ENCODE data around the gene HSPB7. TPM values are rescaled to one million over a fixed set of nuclear protein-coding genes. Genes with fewer than 3 reads are reported as not detected.
A peak's percentile ranks its signal among the peaks of the same experiment; 100 is the strongest.

Gene HSPB7
- total RNA-seq, 1 experiment from 2014 or later: not detected

DNA sequence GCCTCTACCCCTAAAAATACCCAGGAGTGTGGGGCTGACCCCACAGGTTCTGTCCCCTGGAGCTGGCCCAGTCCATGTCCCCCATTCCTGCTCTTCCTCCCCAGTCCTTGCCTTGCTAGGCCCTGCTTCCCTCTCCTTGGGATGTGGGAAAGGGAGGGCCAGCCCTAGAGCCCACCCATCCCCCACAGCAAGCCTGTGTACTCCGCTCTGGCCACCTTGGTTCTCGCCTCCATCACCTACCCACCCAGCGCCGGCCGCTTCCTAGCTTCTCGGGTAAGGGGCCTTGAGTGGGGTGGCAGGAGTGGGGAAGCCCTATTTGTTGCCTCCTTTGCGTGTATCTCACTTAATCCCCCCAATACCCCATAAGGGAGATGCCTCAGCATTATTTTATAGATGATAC lies 32.5 kb upstream of the HSPB7 start:
- intact Hi-C loops (cut with micrococcal nuclease; ENCODE audit: unreplicated experiment): no loop called here
- Mint-ChIP-seq H3K36me3 (ENCODE audit: insufficient read depth, unreplicated experiment) (peaks cover 4% of the 10 kb centered on the region), H3K4me3 (ENCODE audit: low read depth, unreplicated experiment) (no peak overlapping the region), H3K27ac (ENCODE audit: unreplicated experiment) (no peak overlapping the region), H3K27me3 (ENCODE audit: unreplicated experiment) (no peaks in the 10 kb centered on the region), H3K4me1 (ENCODE audit: low read depth, unreplicated experiment) (no peaks in the 10 kb centered on the region), H3K9me3 (ENCODE audit: low read depth, unreplicated experiment) (no peaks in the 10 kb centered on the region)
- no peak for DNase-seq
- no TSS peak for BruUV-seq (replicated peaks)
- CTCF ChIA-PET: interaction anchor here (0.5 kb wide), 1 partner anchor 294 kb away, joined by 3 read pairs; no protein-coding TSS in a partner anchor
- no peak for TF ChIP-seq CTCF (IDR thresholded peaks at IDR 0.05; ENCODE audit: unreplicated experiment)

- BruUV-seq (replicated peaks): no TSS peak
- Mint-ChIP-seq H3K4me1 (ENCODE audit: low read depth, unreplicated experiment) (no peaks in the 10 kb centered on the region), H3K9me3 (ENCODE audit: low read depth, unreplicated experiment) (no peaks in the 10 kb centered on the region), H3K4me3 (ENCODE audit: low read depth, unreplicated experiment) (peak overlapping the region; percentile 65), H3K27ac (ENCODE audit: unreplicated experiment) (no peak overlapping the region), H3K36me3 (ENCODE audit: insufficient read depth, unreplicated experiment) (peaks cover 4% of the 10 kb centered on the region), H3K27me3 (ENCODE audit: unreplicated experiment) (no peaks in the 10 kb centered on the region)
- DNase-seq: peak; percentile 44
- CTCF ChIA-PET: no interaction called here
- no peak for TF ChIP-seq CTCF (IDR thresholded peaks at IDR 0.05; ENCODE audit: unreplicated experiment)
- intact Hi-C loops (cut with micrococcal nuclease; ENCODE audit: unreplicated experiment): no loop called here
Measured at GRCh38 chr1:16048573-16049189, 30.8 kb upstream of the HSPB7 start.

GRCh38 chr1:16047791-16048475 lies 30.1 kb upstream of the HSPB7 start:
- peaks cover 4% of the 10 kb centered on the region for H3K36me3 Mint-ChIP-seq (ENCODE audit: insufficient read depth, unreplicated experiment)
- H3K9me3 Mint-ChIP-seq (ENCODE audit: low read depth, unreplicated experiment): no peaks in the 10 kb centered on the region
- no peak for TF ChIP-seq CTCF (IDR thresholded peaks at IDR 0.05; ENCODE audit: unreplicated experiment)
- no peak for DNase-seq
- no peaks in the 10 kb centered on the region for H3K4me1 Mint-ChIP-seq (ENCODE audit: low read depth, unreplicated experiment)
- intact Hi-C loops (cut with micrococcal nuclease; ENCODE audit: unreplicated experiment): no loop called here
- CTCF ChIA-PET: no interaction called here
- H3K4me3 Mint-ChIP-seq (ENCODE audit: low read depth, unreplicated experiment): no peak overlapping the region
- no peaks in the 10 kb centered on the region for H3K27me3 Mint-ChIP-seq (ENCODE audit: unreplicated experiment)
- no peak overlapping the region for H3K27ac Mint-ChIP-seq (ENCODE audit: unreplicated experiment)
- BruUV-seq (replicated peaks): no TSS peak

- TF ChIP-seq CTCF (IDR thresholded peaks at IDR 0.05; ENCODE audit: unreplicated experiment): no peak
- no peak overlapping the region for H3K4me3 Mint-ChIP-seq (ENCODE audit: low read depth, unreplicated experiment)
- DNase-seq: no peak
Measured at GRCh38 chr1:16046842-16047241, 29.0 kb upstream of the HSPB7 start.

More at GRCh38 chr1:16046842-16047241, 29.0 kb upstream of the HSPB7 start:
- Mint-ChIP-seq H3K9me3 (ENCODE audit: low read depth, unreplicated experiment) (no peaks in the 10 kb centered on the region), H3K36me3 (ENCODE audit: insufficient read depth, unreplicated experiment) (peaks cover 4% of the 10 kb centered on the region), H3K4me1 (ENCODE audit: low read depth, unreplicated experiment) (no peaks in the 10 kb centered on the region), H3K27me3 (ENCODE audit: unreplicated experiment) (peaks cover 7% of the 10 kb centered on the region), H3K27ac (ENCODE audit: unreplicated experiment) (no peak overlapping the region)
- no TSS peak for BruUV-seq (replicated peaks)
- CTCF ChIA-PET: no interaction called here
- intact Hi-C loops (cut with micrococcal nuclease; ENCODE audit: unreplicated experiment): no loop called here

Data from Calu3 (cell line).